ENCODE results near the gene LRRK1.

Gene LRRK1

DNA sequence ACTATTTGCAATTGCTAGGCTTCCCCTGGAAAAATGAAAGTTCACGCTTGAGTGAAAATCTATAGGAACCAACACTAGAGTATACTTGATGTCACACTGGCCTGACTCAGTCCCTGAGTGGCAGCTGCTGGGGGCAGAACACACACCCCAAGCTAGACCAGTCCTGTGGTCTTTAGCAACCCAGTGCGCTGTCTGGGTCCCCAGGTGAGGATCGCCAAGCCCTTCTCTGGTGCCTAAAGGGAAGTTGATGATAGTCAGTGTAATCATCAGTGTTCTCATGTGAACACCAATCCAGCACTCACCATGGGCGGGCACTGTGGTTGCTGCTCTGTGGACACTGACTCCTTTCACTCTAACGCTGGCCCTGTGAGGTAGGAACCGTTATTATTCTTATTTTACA, 28.3 kb upstream of the LRRK1 start:
- DNase-seq (ENCODE audit: low read depth in 2 of 2), result no peak

- no peak for DNase-seq (ENCODE audit: low read depth in 2 of 2)
Observed at GRCh38 chr15:100891307-100892012, 27.7 kb upstream of the LRRK1 start.

GRCh38 chr15:100892013-100892355, 27.2 kb upstream of the LRRK1 start:
- no peak for DNase-seq (ENCODE audit: low read depth in 2 of 2)

- DNase-seq (ENCODE audit: low read depth in 2 of 2), result no peak
Observed at GRCh38 chr15:100893261-100893963, 25.7 kb upstream of the LRRK1 start.

DNA sequence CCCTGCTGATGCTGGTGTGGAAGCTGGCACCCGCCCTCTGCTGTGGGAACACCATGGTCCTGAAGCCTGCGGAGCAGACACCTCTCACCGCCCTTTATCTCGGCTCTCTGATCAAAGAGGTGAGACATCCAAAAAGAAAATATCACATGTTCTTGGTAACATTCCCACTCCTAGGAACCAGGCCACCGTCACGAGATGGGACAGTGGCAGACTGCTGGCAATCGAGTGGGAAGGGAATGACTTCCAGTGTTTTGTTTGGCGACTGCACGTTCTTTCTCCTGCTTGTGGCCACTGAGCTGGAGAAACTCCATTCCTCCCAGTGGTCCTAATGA, 25.2 kb upstream of the LRRK1 start:
- DNase-seq (ENCODE audit: low read depth in 2 of 2), result no peak

DNA sequence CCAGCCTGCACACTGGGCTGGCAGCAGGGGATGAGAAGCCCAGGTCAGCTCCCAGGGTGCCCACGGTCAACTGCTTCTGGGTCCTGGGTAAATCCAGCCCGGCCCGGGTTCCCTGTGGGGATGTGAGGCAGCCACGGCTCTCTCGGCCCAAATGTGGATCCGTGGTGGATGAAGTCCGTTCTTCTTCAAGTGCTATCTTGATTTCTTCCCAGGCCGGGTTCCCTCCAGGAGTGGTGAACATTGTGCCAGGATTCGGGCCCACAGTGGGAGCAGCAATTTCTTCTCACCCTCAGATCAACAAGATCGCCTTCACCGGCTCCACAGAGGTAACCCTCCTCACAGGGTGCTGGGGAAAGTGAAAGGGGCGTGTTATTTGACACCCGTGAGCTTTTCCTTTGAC, 23.4 kb upstream of the LRRK1 start:
- no peak for DNase-seq (ENCODE audit: low read depth in 2 of 2)

GRCh38 chr15:100897221-100898151, 21.7 kb upstream of the LRRK1 start:
- DNase-seq (ENCODE audit: low read depth in 2 of 2), result no peak

DNA sequence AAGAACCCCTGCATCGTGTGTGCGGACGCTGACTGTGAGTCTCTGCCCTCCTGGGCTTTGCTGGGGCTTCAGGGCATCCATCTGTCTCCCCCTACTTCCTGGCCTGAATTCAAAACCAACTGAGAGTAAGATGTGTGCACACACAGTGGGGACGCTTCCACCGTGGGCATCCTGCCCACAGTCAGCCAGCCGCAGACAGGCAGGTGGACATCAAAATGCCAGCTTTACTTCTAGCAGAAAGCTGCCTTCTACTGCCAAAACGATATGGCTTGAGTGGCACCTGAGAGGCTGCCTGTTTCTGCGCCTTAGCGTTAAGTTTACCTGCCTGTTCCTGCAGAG, 21.0 kb upstream of the LRRK1 start:
- DNase-seq (ENCODE audit: low read depth in 2 of 2), result no peak

GRCh38 chr15:100898661-100899462, 20.3 kb upstream of the LRRK1 start:
- DNase-seq (ENCODE audit: low read depth in 2 of 2), result no peak

GRCh38 chr15:100899601-100900000, 19.6 kb upstream of the LRRK1 start:
- no peak for DNase-seq (ENCODE audit: low read depth in 2 of 2)

- no peak for DNase-seq (ENCODE audit: low read depth in 2 of 2)
Observed at GRCh38 chr15:100900136-100900794, 18.9 kb upstream of the LRRK1 start.

DNA sequence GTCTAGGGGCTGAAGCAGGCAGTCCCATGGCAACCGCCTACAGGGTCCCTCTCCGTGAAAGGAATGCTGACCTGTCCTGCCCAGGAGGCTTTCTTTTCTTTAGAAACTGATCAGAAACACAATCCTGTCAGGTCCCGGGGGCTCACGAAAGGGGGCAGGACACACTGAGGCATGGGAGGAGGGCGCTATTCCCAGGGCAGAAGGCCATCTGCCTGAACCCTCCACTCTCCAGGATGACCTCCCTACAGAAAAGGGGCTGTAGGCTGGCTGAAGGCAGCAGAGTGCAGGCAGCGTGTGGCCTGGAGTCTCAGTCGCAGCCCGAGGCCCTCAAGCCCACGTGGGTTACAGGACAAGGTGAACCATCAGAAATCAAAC, 18.4 kb upstream of the LRRK1 start:
- DNase-seq (ENCODE audit: low read depth in 2 of 2), result no peak

- DNase-seq (ENCODE audit: low read depth in 2 of 2), result no peak
Observed at GRCh38 chr15:100901296-100901695, 17.9 kb upstream of the LRRK1 start.

DNA sequence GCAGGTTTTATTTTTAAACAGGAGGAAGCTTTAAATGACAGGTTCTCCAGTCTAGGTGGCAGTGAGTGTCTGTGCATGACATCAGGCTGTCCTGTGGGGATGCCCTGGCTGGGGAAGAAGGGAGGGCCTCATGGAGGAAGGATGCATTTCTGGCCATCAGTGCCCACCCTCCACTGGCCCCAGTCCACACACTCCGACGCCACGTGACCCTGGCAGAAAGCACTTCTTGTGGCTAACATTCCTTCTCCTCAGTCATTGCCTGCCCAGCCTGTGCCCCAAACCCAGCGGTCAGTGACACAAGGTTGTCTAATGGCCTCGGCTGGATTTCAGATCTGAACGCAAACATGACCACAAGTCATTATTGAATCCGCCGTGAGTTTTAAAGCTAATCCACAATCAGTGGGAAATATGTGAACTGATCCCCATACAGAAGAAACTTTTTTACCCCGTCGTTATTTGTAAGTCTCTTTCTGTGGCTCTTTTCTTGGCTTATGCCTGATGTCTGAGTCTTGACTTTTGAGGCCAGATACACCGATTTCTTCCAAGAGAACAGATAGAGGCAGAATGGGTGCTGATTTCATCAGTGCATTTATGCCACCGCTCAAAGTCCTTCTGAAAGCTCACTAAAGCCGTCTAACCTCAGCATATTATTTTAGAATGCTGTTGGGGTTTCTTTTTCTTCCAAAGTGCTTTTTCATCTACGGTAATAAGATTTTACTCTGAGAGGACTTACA, 17.3 kb upstream of the LRRK1 start:
- DNase-seq (ENCODE audit: low read depth in 2 of 2), result no peak

DNA sequence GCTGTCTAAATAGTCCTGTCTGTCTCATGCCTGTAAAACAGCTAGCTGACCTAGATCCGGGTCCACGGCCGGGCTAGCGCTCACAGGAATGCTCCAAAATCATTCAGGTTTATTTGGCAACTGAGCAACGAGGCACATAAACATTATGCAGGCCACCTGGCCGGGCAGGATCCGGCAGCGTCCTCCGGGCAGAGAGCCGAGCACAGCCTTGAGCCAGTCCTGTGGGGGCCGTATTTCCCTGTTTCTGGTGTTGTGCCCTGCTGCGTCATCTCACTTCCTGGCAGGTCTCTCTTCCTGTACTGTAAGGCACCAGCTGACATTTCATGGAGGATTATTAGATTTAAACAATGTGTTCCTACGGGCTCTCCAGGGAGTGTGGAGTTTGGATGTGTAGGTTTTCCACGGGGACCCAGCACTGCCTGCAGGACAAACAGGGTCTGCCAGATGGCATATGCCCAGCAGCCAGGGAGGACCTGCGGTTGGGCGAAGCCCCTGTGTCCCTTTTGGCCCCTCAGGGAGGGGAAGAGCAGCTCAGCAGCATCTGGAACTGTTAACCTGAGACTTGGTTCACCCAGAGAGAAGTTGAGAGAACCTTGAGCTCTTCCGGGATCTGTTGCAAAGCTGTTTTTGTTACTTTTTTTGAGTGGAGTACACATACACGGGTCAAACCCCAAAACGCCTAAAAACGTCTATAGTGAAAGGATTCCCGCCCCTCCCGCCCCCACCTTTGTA, 16.6 kb upstream of the LRRK1 start:
- no peak for DNase-seq (ENCODE audit: low read depth in 2 of 2)

GRCh38 chr15:100903168-100903554, 16.0 kb upstream of the LRRK1 start:
- no peak for DNase-seq (ENCODE audit: low read depth in 2 of 2)

- no peak for DNase-seq (ENCODE audit: low read depth in 2 of 2)
Observed at GRCh38 chr15:100905850-100906249, 13.3 kb upstream of the LRRK1 start.

GRCh38 chr15:100908466-100908865, 10.7 kb upstream of the LRRK1 start:
- DNase-seq (ENCODE audit: low read depth in 2 of 2), result no peak

GRCh38 chr15:100909565-100909964, 9.6 kb upstream of the LRRK1 start:
- DNase-seq (ENCODE audit: low read depth in 2 of 2), result no peak

Data from stimulated activated CD8-positive, alpha-beta memory T cell treated with anti-CD3 and anti-CD28 coated beads, Interleukin-15, amount 100 ng/mL, for 4 hours (primary cell).